IMR-90 (cell line): ENCODE data around the gene HOXD12. TPM values are rescaled to one million over a fixed set of nuclear protein-coding genes. Genes with fewer than 3 reads are reported as not detected.

ENCODE experiments used
- ATAC-seq: fragments of 200-7000 bp; cut with Tn5 transposase; 2 replicates; pipeline ENCODE4 v1.9.1; 2020; ENCODE audit warnings: low read depth, mild to moderate bottlenecking, moderate library complexity
- BruUV-seq: library from RNA; stranded (reverse); fragments of 400-500 nt; replicated peaks from 2 replicates; lab custom pipeline; 2021; lab: Mats Ljungman, UMichigan
- CTCF ChIA-PET: fragments of 300-600 bp; formaldehyde crosslinking; extraction: SDS; loops from one replicate; lab custom pipeline; 2021; ENCODE audit warnings: antibody characterized with exemption; lab: Yijun Ruan, JAX
- POLR2A ChIA-PET: fragments of 300-600 bp; sonication (Branson Sonifier 250); formaldehyde crosslinking; loops from one replicate; lab custom pipeline; 2022; ENCODE audit warnings: antibody characterized with exemption; ENCODE audit not compliant: unreplicated experiment; lab: Charles Lee
- DNase-seq: peaks from one replicate; pipeline ENCODE4 v3.0.0; 2013
- H2AFZ ChIP-seq: replicated peaks from 2 replicates; pipeline ENCODE3; 2013; ENCODE audit warnings: low read length, mild to moderate bottlenecking; ENCODE audit not compliant: poor library complexity
- H2AK5ac ChIP-seq: 2 replicates; pipeline ENCODE4 v1.6.1; 2013; ENCODE audit warnings: low read depth, low read length, inconsistent platforms
- H2AK9ac ChIP-seq: replicated peaks from 2 replicates; pipeline ENCODE3; 2013; ENCODE audit warnings: mild to moderate bottlenecking, low read depth, low read length, moderate library complexity; ENCODE audit not compliant: poor library complexity
- H2BK120ac ChIP-seq: 2 replicates; pipeline ENCODE4 v1.6.1; 2013; ENCODE audit warnings: low read depth, low read length, inconsistent platforms
- H2BK15ac ChIP-seq: 3 replicates; pipeline ENCODE4 v1.6.1; 2013; ENCODE audit warnings: low read depth, low read length, inconsistent platforms
- H2BK20ac ChIP-seq: 2 replicates; pipeline ENCODE4 v1.6.1; 2013; ENCODE audit warnings: low read depth, mild to moderate bottlenecking, inconsistent platforms, low read length, moderate library complexity
- H2BK5ac ChIP-seq: 2 replicates; pipeline ENCODE4 v1.6.1; 2013; ENCODE audit warnings: mild to moderate bottlenecking, low read depth, low read length, inconsistent platforms; ENCODE audit not compliant: poor library complexity, severe bottlenecking
- H3K14ac ChIP-seq: replicated peaks from 2 replicates; pipeline ENCODE4 v1.6.1; 2013; ENCODE audit warnings: low read depth, low read length, inconsistent platforms
- H3K18ac ChIP-seq: 2 replicates; pipeline ENCODE4 v1.6.1; 2013; ENCODE audit warnings: low read depth, low read length, control low read depth
- H3K23ac ChIP-seq: 2 replicates; pipeline ENCODE4 v1.6.1; 2013; ENCODE audit warnings: low read depth, low read length, inconsistent platforms
- H3K27ac ChIP-seq: 2 replicates; pipeline ENCODE4 v1.5.1; 2013; ENCODE audit warnings: mild to moderate bottlenecking, control low read depth, low read length; ENCODE audit not compliant: insufficient read depth
- H3K27me3 ChIP-seq: 2 replicates; pipeline ENCODE4 v1.6.1; 2013; ENCODE audit warnings: low read length; ENCODE audit not compliant: control insufficient read depth, insufficient read depth
- H3K36me3 ChIP-seq: 2 replicates; pipeline ENCODE4 v1.6.1; 2013; ENCODE audit warnings: low read length, mixed read lengths; ENCODE audit not compliant: control insufficient read depth, insufficient read depth
- H3K4ac ChIP-seq: 2 replicates; pipeline ENCODE4 v1.6.1; 2013; ENCODE audit warnings: low read depth, low read length, inconsistent platforms
- H3K4me1 ChIP-seq: 2 replicates; pipeline ENCODE4 v1.6.1; 2013; ENCODE audit warnings: low read length, mixed read lengths; ENCODE audit not compliant: control insufficient read depth, insufficient read depth
- H3K4me2 ChIP-seq: 2 replicates; pipeline ENCODE4 v1.6.1; 2013; ENCODE audit warnings: low read depth, mild to moderate bottlenecking, control low read depth, low read length, moderate library complexity
- H3K4me3 ChIP-seq: 2 replicates; pipeline ENCODE4 v1.5.1; 2013; ENCODE audit warnings: low read depth, mild to moderate bottlenecking, control low read depth, low read length, moderate library complexity; ENCODE audit not compliant: insufficient read depth
- H3K56ac ChIP-seq: 2 replicates; pipeline ENCODE4 v1.6.1; 2013; ENCODE audit warnings: low read length, inconsistent platforms; ENCODE audit not compliant: insufficient read depth; ENCODE audit errors: extremely low read depth
- H3K79me1 ChIP-seq, 2 experiments: 2 replicates each; pipeline ENCODE4 v1.6.1; 2013; ENCODE audit warnings: low read length in 2 of 2, inconsistent platforms in 1 of 2, low read depth in 1 of 2
- H3K9ac ChIP-seq: 2 replicates; pipeline ENCODE4 v1.6.1; 2013; ENCODE audit warnings: low read depth, low read length, control low read depth
- H3K9me1 ChIP-seq: 2 replicates; pipeline ENCODE4 v1.6.1; 2013; ENCODE audit warnings: low read length, inconsistent platforms; ENCODE audit not compliant: insufficient read depth
- H3K9me3 ChIP-seq: 2 replicates; pipeline ENCODE4 v1.6.1; 2013; ENCODE audit warnings: low read length; ENCODE audit not compliant: control insufficient read depth, insufficient read depth
- H4K20me1 ChIP-seq: 2 replicates; pipeline ENCODE4 v1.6.1; 2013; ENCODE audit warnings: low read length, inconsistent platforms; ENCODE audit not compliant: insufficient read depth
- H4K5ac ChIP-seq: 2 replicates; pipeline ENCODE4 v1.6.1; 2013; ENCODE audit warnings: mild to moderate bottlenecking, low read depth, low read length, control low read depth
- H4K8ac ChIP-seq, 2 experiments: 2 replicates each; pipeline ENCODE4 v1.6.1; 2013; ENCODE audit warnings: low read depth in 2 of 2, low read length in 2 of 2, control low read depth in 1 of 2, inconsistent platforms in 1 of 2
- H4K91ac ChIP-seq: 2 replicates; pipeline ENCODE4 v1.6.1; 2013; ENCODE audit warnings: low read depth, low read length, inconsistent platforms; ENCODE audit not compliant: insufficient read depth
- BHLHE40 ChIP-seq: fragments of 150-350 bp; IDR thresholded peaks from 2 replicates; pipeline ENCODE4 v1.6.1; 2016; ENCODE audit warnings: mild to moderate bottlenecking, low read depth, low read length
- CHD1 ChIP-seq: IDR thresholded peaks from 2 replicates; pipeline ENCODE4 v1.6.1; 2012; ENCODE audit warnings: low read depth, low read length, improper control_type of control experiment
- MXI1 ChIP-seq: IDR thresholded peaks from 2 replicates; pipeline ENCODE4 v1.6.1; 2012; ENCODE audit warnings: low read depth, mild to moderate bottlenecking, low read length, moderate library complexity, borderline replicate concordance
- RCOR1 ChIP-seq: IDR thresholded peaks from 2 replicates; pipeline ENCODE4 v1.6.1; 2012; ENCODE audit warnings: mild to moderate bottlenecking, low read length, improper control_type of control experiment; ENCODE audit not compliant: insufficient replicate concordance
- WGBS, 2 experiments: methylation state at CpG; one replicate each; pipeline versions ENCODE4 v1.1.5 to v1.1.7; 2013; ENCODE audit warnings: missing lambda C conversion rate in 2 of 2; ENCODE audit not compliant: insufficient read length in 1 of 2; ENCODE audit errors: extremely low coverage in 2 of 2; 5-methylcytosine and 5-hydroxymethylcytosine counted together
- dilution Hi-C: fragments of 300-500 bp; cut with HindIII; formaldehyde crosslinking; loops from one replicate; pipeline ENCODE4 v1.14.3; 2018; ENCODE audit warnings: low sequenced_read_pairs; ENCODE audit not compliant: unreplicated experiment
- in situ Hi-C: fragments of 300-500 bp; cut with MboI; formaldehyde crosslinking; loops from 3 replicates; pipeline ENCODE4 v1.14.3; 2019; ENCODE audit warnings: low sequenced_read_pairs, inconsistent platforms, mixed read lengths
- intact Hi-C: fragments of 100-400 bp; cut with micrococcal nuclease; formaldehyde crosslinking; loops from 2 replicates; pipeline ENCODE4 v1.10.0; 2022
- polyA plus RNA-seq, 3 experiments: library from polyadenylated mRNA; depleted of rRNA; stranded (reverse); fragments of >200 nt; gene quantifications; 2 replicates each; pipeline ENCODE4 v1.2.3, GENCODE V29; 2012; ENCODE audit warnings: low replicate concordance in 1 of 3
- total RNA-seq: library from RNA; depleted of rRNA; stranded (reverse); fragments of >200 nt; gene quantifications from 2 replicates; pipeline ENCODE4 v1.2.3, GENCODE V29; 2012
- TF ChIP-seq, protein P1 (sequence below): conservative IDR thresholded peaks from 2 replicates; pipeline ENCODE4 v1.5.1; 2012; ENCODE audit warnings: mild to moderate bottlenecking, low read depth, low read length, improper control_type of control experiment

The HOXD12 gene
- total and polyA plus RNA-seq, 2 of the 4 experiments (the other 2 are of a cell fraction), result not detected

DNA sequence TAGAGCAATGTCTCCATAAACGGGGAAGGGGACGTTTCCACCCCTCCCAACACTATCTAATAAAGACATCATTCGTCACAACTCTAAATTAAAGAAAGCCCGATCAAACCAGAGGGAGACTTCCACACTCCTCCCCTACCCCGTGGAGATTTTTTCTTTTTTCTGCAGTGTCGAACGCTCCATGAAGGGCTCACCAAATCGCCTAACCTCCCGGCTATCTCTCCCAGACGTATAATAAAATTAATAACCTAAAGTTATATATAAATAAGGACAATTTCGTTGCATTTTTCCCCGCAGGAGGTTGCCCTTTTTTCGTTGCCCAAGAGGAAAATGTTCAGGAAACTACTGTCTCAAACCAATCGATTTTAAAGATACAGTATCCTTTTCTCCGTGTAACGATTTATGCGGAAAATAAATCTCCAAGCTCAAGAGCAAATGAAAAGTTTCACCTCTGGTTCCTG, 18.2 kb upstream of the HOXD12 start:
- ChIA-PET CTCF (no interaction called here), POLR2A (no interaction called here)
- no peak overlapping the region for H3K4me2 ChIP-seq
- dilution Hi-C loops, result no loop called here
- no peak for ATAC-seq
- H3K9me3 ChIP-seq, result peaks cover 28% of the 10 kb centered on the region
- H2BK15ac ChIP-seq, result no peak overlapping the region
- H4K8ac ChIP-seq, result no peak overlapping the region
- TF ChIP-seq MXI1 (no peak), BHLHE40 (no peak), RCOR1 (no peak), CHD1 (no peak)
- TF ChIP-seq, protein P1, sequence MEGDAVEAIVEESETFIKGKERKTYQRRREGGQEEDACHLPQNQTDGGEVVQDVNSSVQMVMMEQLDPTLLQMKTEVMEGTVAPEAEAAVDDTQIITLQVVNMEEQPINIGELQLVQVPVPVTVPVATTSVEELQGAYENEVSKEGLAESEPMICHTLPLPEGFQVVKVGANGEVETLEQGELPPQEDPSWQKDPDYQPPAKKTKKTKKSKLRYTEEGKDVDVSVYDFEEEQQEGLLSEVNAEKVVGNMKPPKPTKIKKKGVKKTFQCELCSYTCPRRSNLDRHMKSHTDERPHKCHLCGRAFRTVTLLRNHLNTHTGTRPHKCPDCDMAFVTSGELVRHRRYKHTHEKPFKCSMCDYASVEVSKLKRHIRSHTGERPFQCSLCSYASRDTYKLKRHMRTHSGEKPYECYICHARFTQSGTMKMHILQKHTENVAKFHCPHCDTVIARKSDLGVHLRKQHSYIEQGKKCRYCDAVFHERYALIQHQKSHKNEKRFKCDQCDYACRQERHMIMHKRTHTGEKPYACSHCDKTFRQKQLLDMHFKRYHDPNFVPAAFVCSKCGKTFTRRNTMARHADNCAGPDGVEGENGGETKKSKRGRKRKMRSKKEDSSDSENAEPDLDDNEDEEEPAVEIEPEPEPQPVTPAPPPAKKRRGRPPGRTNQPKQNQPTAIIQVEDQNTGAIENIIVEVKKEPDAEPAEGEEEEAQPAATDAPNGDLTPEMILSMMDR, result no peak
- no peak overlapping the region for H4K5ac ChIP-seq
- no peak overlapping the region for H2AFZ ChIP-seq
- H2BK120ac ChIP-seq, result no peak overlapping the region
- H2AK9ac ChIP-seq, result no peak overlapping the region
- in situ Hi-C loops, result loop anchor here (25.0 kb wide), 2 partner anchors 1044 to 1344 kb away; no protein-coding TSS in a partner anchor
- no peaks in the 10 kb centered on the region for H3K9me1 ChIP-seq
- intact Hi-C loops, result no loop called here
- H3K79me1 ChIP-seq, result no peaks in the 10 kb centered on the region
- H4K20me1 ChIP-seq, result peaks cover 3% of the 10 kb centered on the region; the same call in 1 of the 2 replicates
- no peak overlapping the region for H4K91ac ChIP-seq
- H2BK20ac ChIP-seq, result no peak overlapping the region
- no peak overlapping the region for H2AK5ac ChIP-seq
- no peak for DNase-seq
- H3K36me3 ChIP-seq, result no peaks in the 10 kb centered on the region
- no peak overlapping the region for H3K27ac ChIP-seq
- H3K14ac ChIP-seq, result no peak overlapping the region
- H3K18ac ChIP-seq, result no peak overlapping the region
- peaks cover 1% of the 10 kb centered on the region for H3K4me1 ChIP-seq
- H3K56ac ChIP-seq, result no peak overlapping the region
- H2BK5ac ChIP-seq, result no peak overlapping the region
- WGBS, 2 experiments, result no CpG with 5 or more reads among the region's 17 CpGs
- H3K23ac ChIP-seq, result no peak overlapping the region
- no TSS peak for BruUV-seq
- H3K9ac ChIP-seq, result no peak overlapping the region
- H3K4me3 ChIP-seq, result no peak overlapping the region
- H3K27me3 ChIP-seq, result peaks cover 86% of the 10 kb centered on the region
- H3K4ac ChIP-seq, result no peak overlapping the region
